HG03060 (cell line): ENCODE measurements around the gene GJA4.

Experiments
- ATAC-seq: cut with Tn5 transposase; IDR thresholded peaks from one replicate; pipeline ENCODE4 v1.9.1; 2021; ENCODE audit warnings: low read depth, moderate number of reproducible peaks; ENCODE audit not compliant: unreplicated experiment

The GJA4 gene

GRCh38 chr1:34827341-34827941 lies 34.6 kb downstream of the GJA4 start:
- no peak for ATAC-seq

GRCh38 chr1:34828611-34829010 lies 35.8 kb downstream of the GJA4 start:
- no peak for ATAC-seq

GRCh38 chr1:34829250-34829649 lies 36.5 kb downstream of the GJA4 start:
- ATAC-seq = no peak

- no peak for ATAC-seq
These were observed 39.0 kb downstream of the GJA4 start for GRCh38 chr1:34831721-34832246.

- ATAC-seq = no peak
These were observed 40.9 kb downstream of the GJA4 start for GRCh38 chr1:34833711-34834110.

- no peak for ATAC-seq
These were observed 46.9 kb downstream of the GJA4 start for GRCh38 chr1:34839526-34840305.

- no peak for ATAC-seq
These were observed 47.6 kb downstream of the GJA4 start for GRCh38 chr1:34840426-34840825.

- no peak for ATAC-seq
These were observed 49.3 kb downstream of the GJA4 start for GRCh38 chr1:34842073-34842472.

- no peak for ATAC-seq
These were observed 50.2 kb downstream of the GJA4 start for GRCh38 chr1:34842952-34843371.

GRCh38 chr1:34843392-34844251 lies 50.8 kb downstream of the GJA4 start:
- no peak for ATAC-seq

- no peak for ATAC-seq
These were observed 51.4 kb downstream of the GJA4 start for GRCh38 chr1:34844252-34844634.
